RPMI8226 (cell line): Measurements from ENCODE around the gene SUPT4H1.
"Not testable (repeated sequence)": the region's sequence is repeated elsewhere in the genome, so short reads cannot be mapped to it uniquely, and the experiment has no call there.

Source experiments
- DNase-seq: peaks from one replicate; pipeline ENCODE4 v3.0.0-alpha.2; 2015

The SUPT4H1 gene

GRCh38 chr17:58351831-58352595, at the start of gene SUPT4H1:
Gene SUPT4H1, minus strand, starts transcription at chr17:58352201. Its CDS starts 66 bp downstream, at chr17:58352135.
- DNase-seq, result peak; percentile 97

- DNase-seq, result no peak
Observed at GRCh38 chr17:58401287-58401686, 49.3 kb upstream of the SUPT4H1 start.

- no peak for DNase-seq
Observed at GRCh38 chr17:58400826-58401225, 48.8 kb upstream of the SUPT4H1 start.

- no peak for DNase-seq
Observed at GRCh38 chr17:58399974-58400373, 48.0 kb upstream of the SUPT4H1 start.

GRCh38 chr17:58398574-58399266, 46.7 kb upstream of the SUPT4H1 start:
- DNase-seq, result no peak

GRCh38 chr17:58397421-58397820, 45.4 kb upstream of the SUPT4H1 start:
- not testable (repeated sequence) for DNase-seq

GRCh38 chr17:58396173-58396572, 44.2 kb upstream of the SUPT4H1 start:
- no peak for DNase-seq

- DNase-seq, result no peak
Observed at GRCh38 chr17:58394534-58395223, 42.7 kb upstream of the SUPT4H1 start.

GRCh38 chr17:58391302-58391984, 39.4 kb upstream of the SUPT4H1 start:
- peak; percentile 41 for DNase-seq

GRCh38 chr17:58390884-58391283, 38.9 kb upstream of the SUPT4H1 start:
- no peak for DNase-seq

GRCh38 chr17:58388302-58389190, 36.5 kb upstream of the SUPT4H1 start:
- no peak for DNase-seq

- no peak for DNase-seq
Observed at GRCh38 chr17:58387834-58388233, 35.8 kb upstream of the SUPT4H1 start.

- DNase-seq, result no peak
Observed at GRCh38 chr17:58386708-58387107, 34.7 kb upstream of the SUPT4H1 start.

GRCh38 chr17:58385359-58385899, 33.4 kb upstream of the SUPT4H1 start:
- no peak for DNase-seq

GRCh38 chr17:58384897-58385296, 32.9 kb upstream of the SUPT4H1 start:
- DNase-seq, result no peak

- no peak for DNase-seq
Observed at GRCh38 chr17:58383892-58384462, 32.0 kb upstream of the SUPT4H1 start.

GRCh38 chr17:58382872-58383242, 30.9 kb upstream of the SUPT4H1 start:
- DNase-seq, result no peak

- peak; percentile 63 for DNase-seq
Observed at GRCh38 chr17:58382108-58382871, 30.3 kb upstream of the SUPT4H1 start.

GRCh38 chr17:58381124-58382035, 29.4 kb upstream of the SUPT4H1 start:
- no peak for DNase-seq
